GM10847 (cell line): ENCODE data around the gene DIO1.

Source experiments
- POLR2A ChIP-seq: IDR thresholded peaks from 2 replicates; pipeline ENCODE4 v1.6.1; 2011; ENCODE audit not compliant: insufficient read length; ENCODE audit errors: extremely low read depth

DIO1 gene

GRCh38 chr1:53893999-53894636, at the start of gene DIO1:
TSS of gene DIO1 (plus strand) at chr1:53894187. CDS start at chr1:53894211, 24 bp downstream.
- TF ChIP-seq POLR2A: no peak

- no peak for TF ChIP-seq POLR2A
Measured at GRCh38 chr1:53847980-53848379, 46.0 kb upstream of the DIO1 start.

DNA sequence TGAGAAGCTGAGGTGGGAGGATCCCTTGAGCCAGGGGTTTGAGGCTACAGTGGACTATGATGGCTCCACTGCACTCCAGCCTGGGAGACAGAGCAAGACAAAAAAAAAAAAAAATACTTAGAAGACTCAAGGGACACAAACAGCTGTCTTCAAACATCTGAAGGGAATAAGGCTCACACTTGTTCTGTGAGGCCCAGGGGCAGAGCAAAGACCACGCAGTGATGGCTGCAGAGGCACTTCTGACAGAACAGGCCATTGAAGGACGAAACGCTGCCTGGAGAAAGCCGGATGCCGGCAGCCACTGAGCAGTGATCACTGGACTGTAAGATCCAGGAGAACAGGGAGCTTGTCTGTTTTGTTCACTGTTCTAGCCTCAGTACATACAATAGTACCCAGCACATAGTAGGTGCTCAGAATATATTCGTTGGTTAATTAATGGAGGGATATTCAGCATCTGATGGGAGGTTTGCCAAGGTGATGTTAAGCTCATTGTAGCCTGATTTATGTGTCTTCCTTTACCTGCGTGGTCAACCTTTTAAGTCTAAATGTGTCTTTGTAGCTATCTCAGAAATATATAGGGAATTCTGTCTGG, 43.8 kb upstream of the DIO1 start:
- TF ChIP-seq POLR2A: no peak

DNA sequence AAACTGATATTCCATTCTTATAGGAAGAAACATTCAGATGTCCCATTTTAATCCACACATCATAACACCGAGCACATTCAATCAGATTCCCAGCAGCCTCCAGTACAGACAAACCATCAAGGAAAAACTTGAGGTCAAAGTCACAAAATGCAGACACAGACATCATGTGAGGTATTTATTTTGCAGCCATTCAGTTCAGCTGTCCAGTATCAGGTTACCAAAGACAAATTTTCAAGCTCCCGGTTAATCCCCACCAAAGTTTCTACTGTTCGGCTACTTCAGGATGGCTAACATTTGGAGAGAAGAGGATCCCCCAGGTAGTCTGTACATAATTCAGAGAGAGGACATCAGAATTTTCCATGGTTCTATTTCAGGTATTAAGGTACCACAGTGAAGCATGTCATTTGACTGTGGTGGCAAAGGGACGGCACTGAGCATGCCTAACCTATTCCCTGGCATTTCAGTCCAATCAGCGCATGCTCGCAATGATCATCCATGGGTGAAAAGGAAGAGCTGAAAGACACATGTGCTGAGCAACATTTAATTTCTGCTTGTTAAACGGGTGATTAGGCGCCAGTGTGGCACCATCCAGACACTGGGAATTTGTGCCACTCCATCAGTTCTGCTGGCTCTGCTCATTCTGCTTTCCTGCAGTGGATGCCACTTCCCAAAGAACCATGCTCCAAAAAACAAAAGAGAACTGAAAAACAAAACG, 42.3 kb upstream of the DIO1 start:
- TF ChIP-seq POLR2A: no peak

DNA sequence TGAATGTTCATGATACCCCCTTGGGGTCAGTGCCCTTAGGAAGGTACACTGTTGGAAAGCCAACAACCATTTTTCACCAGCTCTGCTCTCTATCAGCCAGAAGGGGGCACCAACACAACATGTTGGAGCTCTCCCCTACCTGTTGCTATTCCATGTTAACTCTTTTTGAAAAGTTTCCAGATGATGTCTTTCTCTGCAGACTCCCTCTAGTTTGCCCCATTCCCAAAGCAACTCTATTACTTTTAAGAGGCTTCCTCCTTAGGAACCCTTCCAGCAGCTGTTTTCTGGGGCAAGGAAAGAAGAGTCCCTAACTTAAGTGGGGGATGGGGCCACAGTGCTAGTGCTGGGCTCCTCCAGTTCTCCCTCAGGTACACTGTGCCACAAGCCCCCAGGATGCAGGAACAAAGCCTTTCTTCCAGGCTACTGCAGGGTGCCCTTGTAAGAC, 33.0 kb upstream of the DIO1 start:
- no peak for TF ChIP-seq POLR2A

- no peak for TF ChIP-seq POLR2A
Measured at GRCh38 chr1:53862507-53862906, 31.5 kb upstream of the DIO1 start.

DNA sequence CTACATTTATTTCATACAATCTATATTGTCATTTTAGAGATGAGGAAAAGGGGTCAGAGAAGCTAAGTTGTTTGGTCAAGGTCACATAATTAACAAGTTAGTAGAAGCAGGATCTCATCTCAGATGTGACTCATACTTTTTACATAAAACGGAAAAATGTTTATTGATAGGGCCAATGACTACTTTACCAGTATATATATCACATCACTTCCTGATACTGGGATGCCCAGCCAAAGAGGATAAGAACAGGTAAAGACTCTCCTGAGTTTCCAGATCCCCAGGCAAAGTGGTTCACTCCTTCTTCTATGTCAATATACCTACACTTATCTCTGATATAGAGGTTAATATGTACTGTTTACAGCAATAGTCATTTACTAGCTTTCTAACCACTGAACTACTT, 25.4 kb upstream of the DIO1 start:
- no peak for TF ChIP-seq POLR2A

DNA sequence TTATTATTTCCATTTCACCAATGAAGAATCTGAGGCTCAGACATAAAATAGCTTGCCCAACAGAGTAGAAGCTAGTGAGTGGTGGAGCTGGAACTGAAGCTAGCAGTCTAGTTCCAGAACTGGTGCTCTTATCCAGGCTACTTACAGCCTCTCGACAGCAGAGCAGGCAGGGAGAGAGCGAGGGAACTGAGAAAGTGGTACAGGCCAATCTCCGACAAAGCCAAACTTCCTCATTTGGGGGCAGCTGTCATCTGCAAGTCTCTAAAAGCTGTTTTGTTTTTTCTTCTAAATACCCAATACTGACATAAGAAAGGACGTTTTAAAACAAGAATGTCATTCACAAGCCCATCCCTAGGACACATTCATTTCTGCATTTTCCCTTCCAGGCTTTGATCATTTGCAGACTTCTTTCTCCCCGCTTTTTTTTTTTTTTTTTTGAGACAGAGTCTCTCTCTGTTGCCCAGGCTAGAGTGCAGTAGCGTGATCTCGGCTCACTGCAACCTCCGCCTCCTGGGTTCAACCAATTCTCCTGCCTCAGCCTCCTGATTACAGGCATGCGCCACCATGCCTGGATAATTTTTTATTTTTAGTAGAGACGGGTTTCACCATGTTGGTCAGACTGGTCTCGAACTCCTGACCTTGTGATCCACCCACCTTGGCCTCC, 24.4 kb upstream of the DIO1 start:
- TF ChIP-seq POLR2A: no peak

- no peak for TF ChIP-seq POLR2A
Measured at GRCh38 chr1:53871221-53871620, 22.8 kb upstream of the DIO1 start.

DNA sequence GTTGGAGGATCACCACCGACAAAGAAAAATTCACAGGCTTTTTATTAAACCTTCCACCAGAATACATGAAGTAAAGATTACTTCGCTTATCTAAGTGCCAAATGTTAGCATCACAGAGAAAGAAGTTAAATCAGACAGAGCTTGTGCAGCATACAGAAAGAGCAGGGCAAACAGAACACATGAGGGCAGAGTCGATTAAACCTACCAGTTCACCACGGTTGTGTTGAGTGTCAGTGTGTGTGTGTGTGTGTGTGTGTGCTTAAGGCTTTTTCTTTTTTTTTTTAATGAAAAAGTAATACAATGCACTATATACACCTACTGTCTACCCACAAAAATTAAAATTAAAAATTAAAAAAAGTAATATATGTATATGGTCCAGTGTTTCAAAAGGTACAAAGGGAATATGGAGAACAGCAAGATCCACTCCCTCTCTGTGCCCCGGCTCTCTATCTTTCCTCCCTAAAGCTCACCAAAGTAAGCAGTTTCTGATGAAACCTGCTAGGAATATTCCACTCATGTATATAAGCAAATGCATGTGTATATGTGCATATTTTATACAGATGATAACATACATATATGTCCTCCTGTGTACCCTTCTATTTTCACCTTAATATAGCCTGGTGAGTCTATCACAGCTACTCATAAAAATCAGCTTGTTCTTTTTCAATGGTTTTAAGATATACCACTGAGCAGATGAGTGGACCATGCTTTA, 22.1 kb upstream of the DIO1 start:
- no peak for TF ChIP-seq POLR2A

DNA sequence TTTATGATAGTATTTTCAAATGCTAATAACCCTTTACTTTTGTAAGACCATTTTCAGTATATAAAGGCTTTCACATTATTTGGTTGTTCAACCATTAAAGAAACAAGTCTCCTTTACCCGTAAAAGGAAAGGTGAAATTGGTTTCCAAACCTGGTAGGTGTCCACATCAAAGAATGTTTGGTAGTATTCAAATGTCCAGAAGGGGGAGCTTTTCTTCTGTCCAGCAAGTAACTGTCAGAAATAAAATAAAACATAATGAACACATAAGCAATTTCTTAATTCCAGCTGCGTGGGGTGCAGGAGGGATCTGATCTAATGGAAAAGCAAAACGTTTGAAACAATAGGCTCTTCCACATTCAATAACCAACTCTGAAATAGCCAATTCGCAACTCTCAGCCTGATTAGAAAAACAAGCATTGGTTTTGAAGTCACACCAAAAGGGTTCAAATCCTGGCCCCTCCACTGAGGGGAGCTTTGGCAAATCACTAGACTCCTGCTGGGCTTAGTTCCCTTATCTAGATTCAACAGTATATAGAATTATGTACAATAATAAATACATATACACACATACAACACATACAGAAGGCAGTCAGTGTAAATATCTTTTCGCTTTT, 15.4 kb upstream of the DIO1 start:
- no peak for TF ChIP-seq POLR2A

GRCh38 chr1:53888681-53889080, 5.3 kb upstream of the DIO1 start:
- TF ChIP-seq POLR2A: no peak

DNA sequence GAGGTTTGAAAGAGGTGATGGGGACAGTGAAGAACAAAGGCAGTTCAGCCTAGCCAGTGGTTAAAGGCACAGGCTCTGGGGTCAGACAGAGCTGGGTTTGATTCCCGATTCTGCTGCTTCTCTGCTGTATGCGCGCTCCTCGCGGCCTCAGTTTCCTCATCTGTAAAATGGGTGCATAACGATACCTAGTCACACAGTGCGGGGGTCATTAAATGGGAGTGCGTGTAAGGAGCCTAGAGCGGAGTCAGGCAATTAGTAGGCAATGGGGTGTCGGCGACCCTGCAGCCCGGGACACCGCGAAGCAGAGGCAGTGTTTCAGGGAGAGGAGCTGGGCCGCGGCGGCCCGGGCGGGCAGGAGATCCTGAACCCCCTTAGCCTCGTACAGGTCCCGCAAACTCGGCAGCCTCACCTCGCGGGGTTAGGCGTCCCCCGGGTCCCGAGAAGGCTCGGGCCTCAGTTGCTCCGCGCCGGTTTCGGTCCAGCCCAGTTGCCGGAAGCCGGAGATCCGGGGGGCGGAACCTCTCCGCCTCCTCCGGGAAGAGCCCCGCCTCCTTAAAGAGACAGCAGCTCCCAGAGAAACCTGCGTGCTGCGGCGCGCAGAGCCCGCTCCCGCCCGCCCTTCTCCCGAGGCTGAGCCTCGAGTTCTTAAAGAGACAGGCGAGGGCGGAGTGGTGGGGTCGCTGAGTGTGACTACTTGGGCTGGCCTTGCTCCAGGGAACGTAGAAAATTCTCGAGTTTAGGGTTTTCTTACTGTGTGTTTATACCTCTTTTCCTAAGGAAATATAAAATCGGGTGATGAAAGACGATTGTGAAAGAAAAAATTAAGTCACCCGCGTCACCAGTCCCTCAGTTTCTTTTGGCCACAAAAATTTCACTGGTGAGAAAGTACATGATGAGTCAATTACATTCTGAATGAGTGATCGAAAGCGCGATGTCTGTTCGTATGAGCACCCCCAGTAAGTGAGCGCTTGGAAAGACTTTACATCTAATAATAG, 4.4 kb upstream of the DIO1 start, which contains the start of gene YIPF1:
TSS of gene YIPF1 (minus strand) at position 494 of the 995 bp plus-strand sequence. CDS start 860 bp downstream, outside the sequence.
- TF ChIP-seq POLR2A: peak; percentile 65
